Astrocyte (in vitro differentiated cells and primary cell): ENCODE data around the gene ARMC9. TPM values are rescaled to one million over a fixed set of nuclear protein-coding genes. Genes with fewer than 3 reads are reported as not detected.

Source experiments
- DNase-seq: peaks from one replicate; pipeline ENCODE4 v3.0.0-alpha.2; 2010; ENCODE audit warnings: low read depth
- FAIRE-seq: peaks from 2 replicates; lab custom pipeline; 2011; peaks lifted over from hg19 to GRCh38; lab: Jason Lieb, UNC
- H2AFZ ChIP-seq: 2 replicates; pipeline ENCODE4 v1.6.0; 2012; ENCODE audit warnings: low read depth, low read length, inconsistent platforms
- H3K27ac ChIP-seq: 2 replicates; pipeline ENCODE4 v1.5.1; 2011; ENCODE audit warnings: low read depth, low read length, inconsistent platforms
- H3K27me3 ChIP-seq: 2 replicates; pipeline ENCODE4 v1.6.0; 2011; ENCODE audit warnings: low read length, inconsistent platforms; ENCODE audit not compliant: insufficient read depth
- H3K36me3 ChIP-seq: 2 replicates; pipeline ENCODE4 v1.5.1; 2011; ENCODE audit warnings: low read length, inconsistent platforms; ENCODE audit not compliant: insufficient read depth
- H3K4me1 ChIP-seq: 2 replicates; pipeline ENCODE4 v1.5.1; 2011; ENCODE audit warnings: low read length, inconsistent platforms; ENCODE audit not compliant: insufficient read depth
- H3K4me2 ChIP-seq: 2 replicates; pipeline ENCODE4 v1.6.0; 2012; ENCODE audit warnings: low read length, inconsistent platforms
- H3K4me3 ChIP-seq: 2 replicates; pipeline ENCODE4 v1.5.1; 2011; ENCODE audit warnings: low read depth, mild to moderate bottlenecking, low read length, inconsistent platforms; ENCODE audit not compliant: insufficient read depth
- H3K79me2 ChIP-seq: 2 replicates; pipeline ENCODE4 v1.6.0; 2012; ENCODE audit warnings: mild to moderate bottlenecking, low read length, inconsistent platforms; ENCODE audit not compliant: insufficient read depth
- H3K9ac ChIP-seq: 2 replicates; pipeline ENCODE4 v1.6.0; 2012; ENCODE audit warnings: mild to moderate bottlenecking, low read length, inconsistent platforms
- H3K9me3 ChIP-seq: 2 replicates; pipeline ENCODE4 v1.5.1; 2012; ENCODE audit warnings: low read depth, mild to moderate bottlenecking, low read length, inconsistent platforms; ENCODE audit not compliant: insufficient read depth
- H4K20me1 ChIP-seq: 2 replicates; pipeline ENCODE4 v1.6.0; 2012; ENCODE audit warnings: low read length, inconsistent platforms; ENCODE audit not compliant: insufficient read depth
- H3K27ac Mint-ChIP-seq: one replicate; pipeline ENCODE4 v1.8.0; 2021; ENCODE audit warnings: mild to moderate bottlenecking, mixed read lengths; ENCODE audit not compliant: unreplicated experiment
- H3K27me3 Mint-ChIP-seq: one replicate; pipeline ENCODE4 v1.8.0; 2021; ENCODE audit warnings: low read depth, mixed read lengths; ENCODE audit not compliant: unreplicated experiment
- H3K36me3 Mint-ChIP-seq: one replicate; pipeline ENCODE4 v1.8.0; 2021; ENCODE audit warnings: low read depth, mixed read lengths; ENCODE audit not compliant: unreplicated experiment
- H3K4me1 Mint-ChIP-seq: one replicate; pipeline ENCODE4 v1.8.0; 2021; ENCODE audit warnings: low read depth, mixed read lengths; ENCODE audit not compliant: unreplicated experiment
- H3K4me3 Mint-ChIP-seq: one replicate; pipeline ENCODE4 v1.8.0; 2021; ENCODE audit warnings: mild to moderate bottlenecking, moderate library complexity, mixed read lengths; ENCODE audit not compliant: unreplicated experiment
- H3K9me3 Mint-ChIP-seq: one replicate; pipeline ENCODE4 v1.8.0; 2021; ENCODE audit warnings: mild to moderate bottlenecking, mixed read lengths; ENCODE audit not compliant: unreplicated experiment
- EZH2 ChIP-seq: IDR thresholded peaks from 2 replicates; pipeline ENCODE4 v1.6.1; 2012; ENCODE audit warnings: mild to moderate bottlenecking, low read length, inconsistent platforms; ENCODE audit not compliant: insufficient read depth
- total RNA-seq: library from RNA; stranded (reverse); gene quantifications from 2 replicates; pipeline ENCODE4 v1.2.1, GENCODE V29; 2021
- TF ChIP-seq, protein P1 (sequence below): IDR thresholded peaks from 2 replicates; pipeline ENCODE4 v1.5.1; 2011; ENCODE audit warnings: low read depth, mild to moderate bottlenecking, inconsistent platforms, low read length, moderate library complexity; ENCODE audit not compliant: insufficient read depth

ARMC9 gene
- total RNA-seq, 1 donor from 2014 or later = 52.4 TPM

DNA sequence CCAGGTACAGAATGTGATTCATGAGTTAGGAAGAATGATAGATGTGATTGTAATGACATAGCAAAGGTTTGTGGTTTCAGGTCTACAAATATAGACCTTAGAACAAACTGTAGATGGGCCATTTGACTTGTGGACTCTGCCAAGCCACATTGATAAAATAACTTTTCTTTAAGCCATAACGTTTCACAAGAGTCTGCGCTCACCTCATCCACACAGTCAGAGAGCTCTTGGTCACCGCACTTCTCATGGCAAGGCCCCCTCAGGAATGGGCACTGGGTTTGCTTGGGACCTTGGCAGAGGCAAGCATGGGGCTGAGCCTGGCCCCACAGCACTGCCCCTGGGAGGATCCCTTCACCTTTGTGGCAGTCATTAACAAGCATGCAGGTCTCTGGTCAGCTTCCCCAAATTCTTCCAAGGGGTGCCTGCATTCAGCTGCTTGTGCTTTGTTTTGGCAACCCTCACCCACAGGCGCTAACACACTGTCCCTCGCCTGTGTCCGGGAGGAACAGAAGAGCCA lies 14.0 kb downstream of the ARMC9 start:
- Histone ChIP-seq H3K4me1 (peaks cover 12% of the 10 kb centered on the region), H4K20me1 (peaks cover 23% of the 10 kb centered on the region), H3K4me3 (no peak overlapping the region), H2AFZ (no peak overlapping the region), H3K9ac (peak overlapping the region; percentile 54), H3K4me2 (peak overlapping the region; percentile 59), H3K9me3 (no peaks in the 10 kb centered on the region), H3K79me2 (peaks cover 7% of the 10 kb centered on the region), H3K27me3 (no peaks in the 10 kb centered on the region), H3K27ac (peak overlapping the region; percentile 85), H3K36me3 (peaks cover 35% of the 10 kb centered on the region)
- no peak overlapping the region for H3K4me3 Mint-ChIP-seq
- H3K27me3 Mint-ChIP-seq = no peaks in the 10 kb centered on the region
- TF ChIP-seq, protein P1, sequence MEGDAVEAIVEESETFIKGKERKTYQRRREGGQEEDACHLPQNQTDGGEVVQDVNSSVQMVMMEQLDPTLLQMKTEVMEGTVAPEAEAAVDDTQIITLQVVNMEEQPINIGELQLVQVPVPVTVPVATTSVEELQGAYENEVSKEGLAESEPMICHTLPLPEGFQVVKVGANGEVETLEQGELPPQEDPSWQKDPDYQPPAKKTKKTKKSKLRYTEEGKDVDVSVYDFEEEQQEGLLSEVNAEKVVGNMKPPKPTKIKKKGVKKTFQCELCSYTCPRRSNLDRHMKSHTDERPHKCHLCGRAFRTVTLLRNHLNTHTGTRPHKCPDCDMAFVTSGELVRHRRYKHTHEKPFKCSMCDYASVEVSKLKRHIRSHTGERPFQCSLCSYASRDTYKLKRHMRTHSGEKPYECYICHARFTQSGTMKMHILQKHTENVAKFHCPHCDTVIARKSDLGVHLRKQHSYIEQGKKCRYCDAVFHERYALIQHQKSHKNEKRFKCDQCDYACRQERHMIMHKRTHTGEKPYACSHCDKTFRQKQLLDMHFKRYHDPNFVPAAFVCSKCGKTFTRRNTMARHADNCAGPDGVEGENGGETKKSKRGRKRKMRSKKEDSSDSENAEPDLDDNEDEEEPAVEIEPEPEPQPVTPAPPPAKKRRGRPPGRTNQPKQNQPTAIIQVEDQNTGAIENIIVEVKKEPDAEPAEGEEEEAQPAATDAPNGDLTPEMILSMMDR = no peak
- no peak for TF ChIP-seq EZH2
- peaks cover 28% of the 10 kb centered on the region for H3K36me3 Mint-ChIP-seq
- peak; percentile 93 for DNase-seq
- peaks cover 4% of the 10 kb centered on the region for H3K4me1 Mint-ChIP-seq
- no peak for FAIRE-seq
- no peaks in the 10 kb centered on the region for H3K9me3 Mint-ChIP-seq
- no peak overlapping the region for H3K27ac Mint-ChIP-seq

GRCh38 chr2:231213931-231214642 lies 15.7 kb downstream of the ARMC9 start:
- H3K27ac ChIP-seq = no peak overlapping the region
- DNase-seq (no peak), FAIRE-seq (no peak)
- H3K4me3 Mint-ChIP-seq = no peak overlapping the region
- no peaks in the 10 kb centered on the region for H3K4me1 Mint-ChIP-seq
- peaks cover 17% of the 10 kb centered on the region for H4K20me1 ChIP-seq
- no peak overlapping the region for H2AFZ ChIP-seq
- H3K27me3 ChIP-seq = no peaks in the 10 kb centered on the region
- no peaks in the 10 kb centered on the region for H3K9me3 Mint-ChIP-seq
- H3K27me3 Mint-ChIP-seq = no peaks in the 10 kb centered on the region
- H3K27ac Mint-ChIP-seq = no peak overlapping the region
- H3K9ac ChIP-seq = no peak overlapping the region
- no peaks in the 10 kb centered on the region for H3K9me3 ChIP-seq
- peaks cover 35% of the 10 kb centered on the region for H3K36me3 ChIP-seq
- H3K79me2 ChIP-seq = peaks cover 7% of the 10 kb centered on the region
- TF ChIP-seq, protein P1 = no peak
- no peak for TF ChIP-seq EZH2
- peaks cover 12% of the 10 kb centered on the region for H3K4me1 ChIP-seq
- H3K4me3 ChIP-seq = no peak overlapping the region
- H3K4me2 ChIP-seq = no peak overlapping the region
- peaks cover 22% of the 10 kb centered on the region for H3K36me3 Mint-ChIP-seq

GRCh38 chr2:231218366-231218765 lies 19.9 kb downstream of the ARMC9 start:
- Histone ChIP-seq H3K4me2 (no peak overlapping the region), H4K20me1 (peaks cover 12% of the 10 kb centered on the region), H3K27ac (no peak overlapping the region), H3K36me3 (peaks cover 47% of the 10 kb centered on the region), H2AFZ (no peak overlapping the region), H3K4me3 (no peak overlapping the region), H3K9ac (no peak overlapping the region), H3K9me3 (no peaks in the 10 kb centered on the region), H3K79me2 (peaks cover 7% of the 10 kb centered on the region), H3K4me1 (no peaks in the 10 kb centered on the region), H3K27me3 (no peaks in the 10 kb centered on the region)
- Mint-ChIP-seq H3K36me3 (peaks cover 29% of the 10 kb centered on the region), H3K4me1 (peaks cover 4% of the 10 kb centered on the region), H3K9me3 (peaks cover 1% of the 10 kb centered on the region), H3K27me3 (no peaks in the 10 kb centered on the region), H3K27ac (no peak overlapping the region), H3K4me3 (no peak overlapping the region)
- DNase-seq (no peak), FAIRE-seq (no peak)
- TF ChIP-seq, protein P1 = no peak
- no peak for TF ChIP-seq EZH2
